ENCODE results near the gene UNC45A.

UNC45A gene

DNA sequence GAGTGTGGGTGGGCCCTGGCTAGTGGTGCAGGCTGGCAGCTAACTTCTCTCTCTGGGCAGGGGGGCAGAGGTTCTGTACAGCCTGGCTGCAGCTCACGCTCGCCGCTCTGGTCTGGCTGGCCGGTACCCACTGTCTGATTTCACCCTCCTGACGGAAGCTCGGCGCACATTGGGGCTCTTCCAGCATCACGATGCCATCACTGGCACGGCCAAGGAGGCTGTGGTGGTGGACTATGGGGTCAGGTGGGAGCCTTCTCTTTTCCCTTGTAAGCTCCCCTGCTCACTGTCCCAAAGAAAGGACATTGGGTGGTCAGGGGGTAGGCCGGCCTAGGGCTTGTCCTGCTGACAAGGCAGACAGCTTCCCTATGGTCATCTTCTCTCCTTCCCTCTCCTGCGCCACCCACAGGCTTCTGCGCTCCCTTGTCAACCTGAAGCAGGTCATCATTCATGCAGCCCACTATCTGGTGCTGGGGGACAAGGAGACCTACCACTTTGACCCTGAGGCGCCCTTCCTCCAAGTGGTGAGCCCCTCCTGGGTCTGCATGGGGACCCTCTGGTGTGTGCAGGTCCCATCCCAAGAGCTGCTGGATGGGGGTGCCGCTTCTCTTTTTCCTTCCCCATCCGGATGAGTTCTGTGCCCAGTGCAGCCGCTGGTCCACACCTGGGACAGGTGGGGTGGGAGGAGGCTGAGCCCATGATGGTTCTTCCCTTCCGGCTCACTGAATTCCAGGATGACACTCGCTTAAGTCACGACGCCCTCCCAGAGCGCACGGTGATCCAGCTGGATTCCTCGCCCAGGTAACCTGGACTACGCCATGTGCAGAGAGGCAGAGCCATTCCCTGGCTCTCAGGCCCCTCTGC lies 24.4 kb upstream of the UNC45A start:
- TF ChIP-seq ZFX (IDR thresholded peaks at IDR 0.05; ENCODE audit: borderline replicate concordance): no peak
- TF ChIP-seq CTCF (IDR thresholded peaks at IDR 0.05): no peak
- no peak overlapping the region for H3K27ac ChIP-seq

DNA sequence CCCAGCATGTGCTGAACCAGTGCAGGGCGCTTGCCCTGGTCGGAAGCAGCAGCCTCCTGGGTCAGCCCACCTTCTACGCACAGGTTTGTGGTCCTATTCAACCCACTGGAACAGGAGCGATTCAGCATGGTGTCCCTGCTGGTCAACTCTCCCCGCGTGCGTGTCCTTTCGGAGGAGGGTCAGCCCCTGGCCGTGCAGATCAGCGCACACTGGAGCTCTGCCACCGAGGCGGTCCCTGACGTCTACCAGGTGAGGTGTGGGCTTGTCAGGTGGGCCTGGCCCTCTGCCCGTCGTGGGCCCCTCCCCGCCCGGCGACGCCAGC lies 23.8 kb upstream of the UNC45A start:
- H3K27ac ChIP-seq: no peak overlapping the region
- TF ChIP-seq CTCF (IDR thresholded peaks at IDR 0.05) (no peak), ZFX (IDR thresholded peaks at IDR 0.05; ENCODE audit: borderline replicate concordance) (no peak)

GRCh38 chr15:90911906-90912769 lies 22.9 kb upstream of the UNC45A start:
- H3K27ac ChIP-seq: no peak overlapping the region
- TF ChIP-seq ZFX (IDR thresholded peaks at IDR 0.05; ENCODE audit: borderline replicate concordance) (no peak), CTCF (IDR thresholded peaks at IDR 0.05) (no peak)

- H3K27ac ChIP-seq: no peak overlapping the region
- TF ChIP-seq CTCF (IDR thresholded peaks at IDR 0.05): no peak
- TF ChIP-seq ZFX (IDR thresholded peaks at IDR 0.05; ENCODE audit: borderline replicate concordance): no peak
These were observed 22.4 kb upstream of the UNC45A start for GRCh38 chr15:90912770-90913075.

DNA sequence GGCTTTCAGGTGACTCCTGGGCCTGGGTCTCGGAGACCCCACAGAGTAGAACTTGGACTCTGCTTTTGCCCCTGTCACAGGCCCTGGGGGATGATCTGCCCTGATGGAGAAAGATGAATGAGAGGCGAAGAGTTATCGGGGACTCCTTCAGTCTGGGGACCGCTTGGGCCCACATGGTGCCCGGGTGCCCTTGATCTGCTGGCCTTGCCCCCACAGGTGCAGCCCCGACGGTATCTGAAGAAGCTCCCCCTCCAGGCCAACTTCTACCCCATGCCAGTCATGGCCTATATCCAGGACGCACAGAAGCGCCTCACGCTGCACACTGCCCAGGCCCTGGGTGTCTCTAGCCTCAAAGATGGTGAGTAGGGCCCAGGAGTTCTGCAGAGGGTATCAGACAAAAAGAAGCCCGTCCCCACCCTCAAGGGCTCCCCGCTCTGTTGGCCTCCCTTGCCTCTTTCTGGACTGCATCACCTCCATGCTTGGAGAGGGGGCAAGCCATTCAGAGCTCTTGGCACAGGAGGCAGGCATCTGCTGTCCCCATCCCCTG lies 21.6 kb upstream of the UNC45A start:
- TF ChIP-seq CTCF (IDR thresholded peaks at IDR 0.05) (no peak), ZFX (IDR thresholded peaks at IDR 0.05; ENCODE audit: borderline replicate concordance) (no peak)
- H3K27ac ChIP-seq: no peak overlapping the region

DNA sequence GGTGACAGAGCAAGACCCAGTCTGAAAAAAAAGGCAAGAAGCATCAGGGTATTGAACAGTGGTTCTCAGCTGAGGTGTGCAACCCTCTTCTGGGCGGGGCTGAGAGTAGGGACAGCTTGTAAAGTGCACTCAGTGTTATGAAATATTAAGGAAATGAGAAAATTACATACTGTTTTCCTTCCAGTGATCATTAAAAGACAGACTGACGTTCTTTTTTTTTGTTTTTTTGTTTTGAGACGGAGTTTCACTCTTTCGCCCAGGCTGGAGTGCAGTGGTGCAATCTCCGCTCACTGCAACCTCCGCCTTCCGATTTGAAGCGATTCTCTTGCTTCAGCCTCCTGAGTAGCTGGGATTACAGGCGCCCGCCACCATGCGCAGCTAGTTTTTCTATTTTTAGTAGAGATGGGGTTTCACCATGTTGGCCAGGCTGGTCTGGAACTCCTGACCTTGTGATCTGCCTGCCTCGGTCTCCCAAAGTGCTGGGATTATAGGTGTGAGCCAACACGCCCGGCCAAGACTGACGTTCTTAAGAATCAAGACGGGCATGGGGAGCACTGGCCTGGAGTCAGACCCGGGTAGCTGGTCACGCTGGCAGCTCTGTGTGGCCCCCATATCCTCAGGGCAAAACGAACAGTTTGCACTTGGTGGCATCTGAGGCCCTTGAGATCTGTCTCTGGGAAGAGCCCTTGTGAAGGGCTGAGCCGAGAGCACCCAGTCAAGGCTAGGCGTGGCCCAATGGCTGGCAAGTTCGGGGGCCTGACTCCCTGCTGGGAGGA lies 20.6 kb upstream of the UNC45A start:
- no peak for TF ChIP-seq CTCF (IDR thresholded peaks at IDR 0.05)
- no peak for TF ChIP-seq ZFX (IDR thresholded peaks at IDR 0.05; ENCODE audit: borderline replicate concordance)
- no peak overlapping the region for H3K27ac ChIP-seq

Measured in 22Rv1 (cell line).